Activated gamma-delta T cell treated with anti-CD3 and anti-CD28 coated beads, Interleukin-2, amount 50 U/mL, for 16 hours (primary cell): Measurements from ENCODE around the gene LRPPRC.
"Not testable (repeated sequence)": the region's sequence is repeated elsewhere in the genome, so short reads cannot be mapped to it uniquely, and the experiment has no call there.

Source experiments
- DNase-seq: peaks from one replicate; pipeline ENCODE4 v3.0.0-alpha.2; 2020; ENCODE audit warnings: low read depth

Gene LRPPRC

DNA sequence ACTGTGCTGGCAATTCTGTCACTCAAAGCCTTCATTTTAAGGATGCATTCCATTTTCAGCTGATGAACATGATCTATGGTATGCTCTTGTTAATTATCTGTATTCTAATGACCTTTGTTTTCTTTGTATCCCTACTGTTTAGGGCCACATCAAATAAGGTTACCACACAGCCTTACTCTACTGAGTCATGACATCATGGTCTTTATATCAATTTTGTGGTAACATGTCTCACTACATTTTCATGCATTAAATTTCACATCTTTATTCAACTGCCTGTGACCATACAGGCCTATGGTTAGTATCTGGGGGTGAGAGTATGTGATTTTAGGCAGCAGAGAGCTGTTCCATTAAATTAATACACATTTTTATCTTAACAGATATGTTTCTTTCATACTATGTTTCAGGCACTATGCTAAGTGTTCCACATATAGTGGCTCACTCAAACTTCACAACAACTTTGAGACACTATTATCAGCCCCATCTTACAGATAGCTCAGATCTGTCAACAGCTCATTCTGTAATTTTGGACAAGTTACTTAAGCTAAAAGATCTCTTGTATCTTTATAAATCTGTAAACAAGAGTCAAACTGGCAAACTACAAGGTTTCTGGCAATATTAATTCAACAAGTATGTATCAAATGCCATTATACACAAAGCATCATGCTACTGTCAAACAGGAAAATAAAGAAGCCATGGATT, 18.0 kb downstream of the LRPPRC start:
- DNase-seq: no peak

DNA sequence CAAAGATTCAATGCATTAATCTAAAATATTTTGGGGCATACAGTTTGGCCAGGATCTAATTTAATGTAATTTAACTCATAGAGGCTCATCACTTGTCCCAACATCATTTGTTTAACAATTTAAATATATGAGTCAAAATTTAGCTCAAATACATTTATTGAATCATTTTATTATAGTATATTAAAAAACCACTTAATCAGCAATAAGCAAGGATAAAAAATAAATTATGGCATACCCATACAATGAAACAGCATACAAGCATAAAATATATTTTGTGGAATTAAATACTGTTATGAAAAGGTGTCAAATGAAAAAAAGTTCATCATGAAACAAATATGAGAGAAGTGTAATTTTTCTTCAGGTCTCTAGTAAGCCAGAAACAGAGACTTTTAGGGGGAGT, 34.9 kb downstream of the LRPPRC start:
- no peak for DNase-seq

DNA sequence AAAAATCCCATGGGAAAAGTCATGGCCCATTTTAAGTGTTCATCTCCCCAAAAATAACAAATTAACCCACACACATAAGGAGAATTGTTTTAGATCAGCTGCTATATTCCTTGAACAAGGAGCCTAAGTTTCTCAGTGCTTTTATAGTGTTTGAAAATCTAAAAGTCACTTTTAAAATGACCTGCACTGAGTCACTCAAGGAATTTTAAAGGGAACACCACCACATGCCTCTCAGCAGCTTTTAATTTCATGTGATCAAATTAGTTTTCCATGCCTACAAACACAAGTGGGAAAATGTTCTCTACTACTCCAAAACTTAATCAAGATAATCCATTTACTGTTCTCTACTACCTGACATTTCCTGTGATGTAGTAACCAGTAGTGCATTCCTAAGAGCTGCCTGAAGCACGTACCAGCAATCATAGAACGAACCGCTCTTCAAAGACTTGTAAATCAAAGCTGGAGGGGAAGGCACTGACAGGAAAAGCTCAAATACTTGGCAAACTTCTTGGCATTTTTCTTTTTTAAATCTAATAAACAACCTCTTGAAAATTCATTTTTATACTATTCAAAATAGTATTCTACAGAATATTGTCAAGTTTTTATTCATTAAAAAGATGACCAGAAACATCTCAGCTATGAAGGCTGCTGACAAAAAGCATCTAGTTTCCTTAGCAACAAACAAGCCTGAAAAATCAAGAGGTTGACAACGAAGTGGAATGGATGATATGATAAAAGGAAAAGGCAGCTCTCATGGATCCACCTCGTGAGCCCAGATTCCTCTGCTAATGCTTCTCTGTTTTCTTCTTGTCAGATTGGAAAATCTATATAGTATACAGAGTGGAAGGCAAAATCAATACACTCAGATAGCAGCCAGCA, 37.2 kb downstream of the LRPPRC start:
- no peak for DNase-seq

DNA sequence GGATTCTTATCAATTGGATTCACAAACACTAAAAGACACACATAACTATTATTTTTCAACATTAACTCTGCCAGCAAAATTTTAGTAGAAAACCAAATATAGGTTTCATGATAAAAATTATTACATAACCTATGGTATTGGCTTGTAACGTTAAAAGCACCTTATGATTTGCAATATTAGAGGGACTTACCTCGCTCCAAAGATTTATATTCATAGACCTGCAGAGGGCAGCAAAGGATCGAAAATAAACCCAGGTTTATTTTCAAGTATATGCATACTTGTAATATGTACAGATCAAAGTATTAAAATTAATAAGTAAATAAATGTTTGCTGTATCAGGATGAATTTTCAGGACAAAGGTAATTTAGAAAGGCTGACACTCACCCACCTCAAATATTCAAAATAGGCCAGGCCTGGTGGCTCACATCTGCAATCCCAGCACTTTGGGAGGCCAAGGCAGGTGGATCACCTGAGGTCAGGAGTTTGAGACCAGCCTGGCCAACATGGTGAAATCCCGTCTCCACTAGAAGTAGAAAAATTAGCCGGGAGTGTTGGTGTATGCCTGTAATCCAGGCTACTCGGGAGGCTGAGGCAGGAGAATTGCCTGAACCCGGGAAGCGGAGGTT, 45.3 kb downstream of the LRPPRC start:
- DNase-seq: no peak

GRCh38 chr2:43948370-43948769, 47.4 kb downstream of the LRPPRC start:
- no peak for DNase-seq

DNA sequence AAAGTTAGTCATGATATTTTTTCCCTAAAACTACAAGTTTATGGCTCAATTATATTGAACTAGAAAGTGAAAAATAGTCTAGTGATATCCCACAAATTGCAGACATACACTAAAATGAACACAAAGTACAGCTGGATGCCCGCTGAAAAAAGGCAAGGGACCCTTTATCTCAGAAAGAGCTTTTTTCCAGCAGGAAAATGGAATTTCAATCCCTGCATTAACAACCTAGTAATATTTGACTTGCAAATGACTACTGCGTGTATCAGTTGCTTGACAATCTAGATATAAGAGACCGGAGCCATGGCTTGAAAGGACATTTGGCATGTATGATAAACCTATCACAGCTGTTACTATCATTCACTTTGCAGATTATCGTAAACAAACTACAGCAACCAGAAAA, 49.1 kb downstream of the LRPPRC start:
- DNase-seq: no peak

DNA sequence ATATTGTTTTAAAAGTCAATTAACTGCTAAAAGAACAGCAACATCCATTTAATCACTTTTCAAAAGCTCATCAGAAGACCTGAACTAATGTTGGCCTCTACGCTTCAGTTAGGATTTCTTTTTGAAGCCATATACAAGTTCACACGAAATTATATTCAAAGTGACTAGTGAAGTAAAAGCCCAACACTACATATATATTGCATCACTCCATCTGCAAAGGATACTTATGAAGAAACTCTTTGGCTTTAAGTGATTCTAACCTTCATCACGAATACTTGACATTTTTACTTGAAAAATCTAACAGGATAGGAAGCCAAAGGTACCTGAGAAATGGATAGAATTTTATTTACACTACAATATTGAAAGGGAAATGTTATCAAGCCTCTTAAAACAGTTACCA, 50.4 kb downstream of the LRPPRC start:
- DNase-seq: no peak

DNA sequence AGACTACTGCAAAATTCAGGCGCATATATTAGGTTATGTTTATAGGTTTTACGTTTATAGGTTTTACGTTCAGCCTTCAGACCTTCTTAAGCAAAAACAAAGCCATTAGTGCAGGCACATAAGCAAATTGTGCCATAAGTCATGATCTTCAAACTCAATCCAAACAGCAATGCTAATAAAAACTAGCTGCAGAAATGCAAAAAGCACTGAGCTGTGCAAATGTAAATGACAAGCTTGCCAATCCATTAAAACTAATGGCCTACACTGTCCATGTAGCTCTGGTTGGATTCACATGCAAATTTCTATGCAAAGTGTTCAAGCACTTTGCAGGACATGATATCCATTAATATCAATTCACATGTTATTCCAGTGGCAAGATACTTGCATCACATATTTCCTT, 50.9 kb downstream of the LRPPRC start:
- no peak for DNase-seq

- no peak for DNase-seq
These were observed 51.9 kb downstream of the LRPPRC start for GRCh38 chr2:43943809-43944452.

DNA sequence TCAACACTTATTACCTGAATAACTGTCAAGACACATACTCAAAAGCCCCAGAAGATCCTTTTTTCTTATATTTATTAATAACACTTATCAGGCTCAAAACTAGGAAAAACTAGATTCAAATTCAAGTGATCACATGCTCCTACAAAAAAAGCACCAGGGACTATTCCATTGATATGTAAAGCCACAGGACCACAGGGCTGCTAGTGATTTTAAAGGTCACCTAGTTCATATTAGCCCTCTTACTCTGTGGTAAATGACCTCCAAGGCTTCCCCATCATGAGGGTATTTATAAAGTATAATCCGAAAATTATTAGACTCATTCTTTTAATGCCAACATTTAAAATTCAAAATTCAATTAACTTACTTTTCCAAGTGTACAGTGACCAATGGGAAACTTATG, 52.5 kb downstream of the LRPPRC start:
- no peak for DNase-seq

- no peak for DNase-seq
These were observed 52.9 kb downstream of the LRPPRC start for GRCh38 chr2:43942881-43943280.

- no peak for DNase-seq
These were observed 53.8 kb downstream of the LRPPRC start for GRCh38 chr2:43941966-43942365.

- DNase-seq: no peak
These were observed 54.4 kb downstream of the LRPPRC start for GRCh38 chr2:43941359-43941758.

DNA sequence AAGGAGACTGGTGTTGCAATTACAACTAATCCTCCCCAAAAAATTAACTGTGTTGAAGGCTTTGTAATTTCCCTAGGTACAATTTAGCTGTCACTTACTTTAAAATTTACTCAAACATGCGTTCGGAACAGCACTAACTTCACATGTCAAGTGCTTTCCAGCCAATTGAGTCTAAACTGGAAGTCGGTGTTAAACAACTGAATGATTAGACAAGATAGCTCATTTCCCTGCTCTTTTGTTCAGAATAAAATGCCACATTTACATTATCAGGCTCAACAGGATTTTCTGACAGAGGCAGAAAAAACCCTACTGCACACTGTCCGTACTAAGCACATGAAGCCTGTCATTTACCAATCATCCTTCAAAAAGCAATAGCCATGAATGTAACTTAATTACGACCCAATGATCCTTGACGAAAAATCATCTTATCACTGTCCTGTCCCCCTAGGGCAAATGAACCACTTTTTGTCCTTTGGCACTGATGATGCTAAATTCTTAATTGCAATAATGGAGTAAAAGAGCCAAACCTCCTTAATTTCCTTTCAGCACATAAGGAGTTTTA, 56.0 kb downstream of the LRPPRC start:
- no peak for DNase-seq

- DNase-seq: no peak
These were observed 58.4 kb downstream of the LRPPRC start for GRCh38 chr2:43937269-43937820.

GRCh38 chr2:43934567-43934966, 61.2 kb downstream of the LRPPRC start:
- DNase-seq: no peak

- no peak for DNase-seq
These were observed 64.5 kb downstream of the LRPPRC start for GRCh38 chr2:43931293-43931692.

- DNase-seq: no peak
These were observed 68.3 kb downstream of the LRPPRC start for GRCh38 chr2:43927442-43927841.

DNA sequence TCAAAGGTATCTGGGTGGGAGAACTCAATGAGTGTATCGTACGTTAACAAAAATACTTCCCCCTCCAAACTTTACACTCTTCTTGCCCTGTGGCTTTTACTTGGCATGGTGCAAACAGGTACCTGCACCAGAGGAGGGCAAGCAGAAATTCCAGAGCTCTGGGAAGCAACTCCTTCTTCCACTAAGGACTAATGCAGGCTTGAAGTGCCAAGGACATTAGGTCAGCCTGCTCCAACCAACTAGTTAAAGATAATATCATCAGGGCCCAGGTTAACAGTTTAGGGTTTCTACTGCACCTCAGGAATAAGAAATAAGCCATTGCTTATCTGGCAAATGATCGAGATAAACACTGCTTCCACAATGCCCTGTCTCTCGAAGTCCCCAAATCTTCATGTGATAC, 70.4 kb downstream of the LRPPRC start:
- DNase-seq: no peak

- DNase-seq: no peak
These were observed 71.3 kb downstream of the LRPPRC start for GRCh38 chr2:43924463-43924862.

DNA sequence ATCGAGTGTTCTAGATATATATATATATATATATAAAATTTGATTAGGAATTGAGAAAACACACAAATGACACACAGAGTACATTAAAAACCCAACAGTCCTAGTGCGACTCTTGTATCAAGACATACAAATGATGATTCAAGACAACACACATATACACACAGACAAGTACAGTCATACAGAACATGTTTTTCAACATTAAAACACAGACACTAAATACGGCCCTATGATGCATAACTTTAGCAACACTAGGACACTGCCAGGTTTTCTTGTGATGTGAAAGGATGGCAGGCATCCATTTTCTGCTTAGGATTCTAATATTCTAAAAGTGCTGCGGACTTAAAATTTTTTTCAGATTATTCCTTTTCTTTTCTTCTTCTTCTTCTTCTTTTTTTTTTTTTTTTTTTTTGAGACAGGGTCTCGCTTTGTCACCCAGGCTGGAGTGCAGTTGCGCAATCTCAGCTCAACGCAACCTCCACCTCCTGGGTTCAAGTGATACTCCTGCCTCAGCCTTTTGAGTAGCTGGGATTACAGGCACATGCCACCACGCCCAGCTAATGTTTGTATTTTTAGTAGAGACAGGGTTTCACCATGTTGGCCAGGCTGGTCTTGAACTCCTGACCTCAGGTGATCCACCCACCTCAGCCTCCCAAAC, 84.5 kb downstream of the LRPPRC start:
- not testable (repeated sequence) for DNase-seq
